Measurements from ENCODE around the gene MRPL17.

- TF ChIP-seq CTCF (IDR thresholded peaks at IDR 0.05; ENCODE audit: poor library complexity), result no peak
- TF ChIP-seq EZH2phosphoT487 (IDR thresholded peaks at IDR 0.05; ENCODE audit: low read depth, severe bottlenecking, unreplicated experiment), result no peak
Observed at GRCh38 chr11:6687876-6688275, 4.7 kb upstream of the MRPL17 start.

All from hepatocyte (in vitro differentiated cells).